Suppressor macrophage treated with lipopolysaccharide for 4 hours (primary cell): ENCODE results near the gene OR10H1.
"Not testable (repeated sequence)": the region's sequence is repeated elsewhere in the genome, so short reads cannot be mapped to it uniquely, and the experiment has no call there.

Experiments used
- DNase-seq: peaks from one replicate; pipeline ENCODE4 v3.0.0-alpha.2; 2020

OR10H1 gene

DNA sequence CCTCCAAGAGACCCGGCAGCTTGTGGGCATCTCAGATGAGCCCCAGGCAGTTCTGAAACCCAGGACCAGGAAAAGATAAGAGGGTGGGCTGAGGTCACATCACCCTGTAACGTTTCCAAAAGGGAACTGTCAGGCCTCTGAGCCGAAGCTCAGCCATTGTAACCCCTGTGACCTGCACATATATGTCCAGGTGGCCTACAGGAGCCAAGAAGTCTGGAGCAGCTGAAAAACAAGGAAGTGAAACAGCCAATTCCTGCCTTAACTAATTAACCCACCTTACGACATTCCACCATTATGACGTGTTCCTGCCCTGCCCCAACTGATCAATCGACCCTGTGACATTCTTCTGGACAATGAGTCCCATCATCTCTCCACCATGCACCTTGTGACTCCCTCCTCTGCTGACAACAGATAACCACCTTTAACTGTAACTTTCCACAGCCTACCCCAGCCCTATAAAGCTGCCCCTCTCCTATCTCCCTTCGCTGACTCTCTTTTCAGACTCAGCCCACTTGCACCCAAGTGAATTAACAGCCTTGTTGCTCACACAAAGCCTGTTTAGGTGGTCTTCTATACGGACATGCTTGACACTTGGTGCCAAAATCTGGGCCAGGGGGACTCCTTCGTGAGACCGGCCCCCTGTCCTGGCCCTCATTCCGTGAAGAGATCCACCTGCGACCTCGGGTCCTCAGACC, 13.3 kb upstream of the OR10H1 start:
- DNase-seq: not testable (repeated sequence)

- DNase-seq: no peak
Observed at GRCh38 chr19:15828121-15828610, 12.7 kb upstream of the OR10H1 start.

- no peak for DNase-seq
Observed at GRCh38 chr19:15825753-15826152, 10.3 kb upstream of the OR10H1 start.

- no peak for DNase-seq
Observed at GRCh38 chr19:15820646-15821045, 5.2 kb upstream of the OR10H1 start.

GRCh38 chr19:15813916-15814315, 1.5 kb downstream of the OR10H1 start:
- DNase-seq: no peak

- no peak for DNase-seq
Observed at GRCh38 chr19:15812060-15812722, 3.3 kb downstream of the OR10H1 start.

DNA sequence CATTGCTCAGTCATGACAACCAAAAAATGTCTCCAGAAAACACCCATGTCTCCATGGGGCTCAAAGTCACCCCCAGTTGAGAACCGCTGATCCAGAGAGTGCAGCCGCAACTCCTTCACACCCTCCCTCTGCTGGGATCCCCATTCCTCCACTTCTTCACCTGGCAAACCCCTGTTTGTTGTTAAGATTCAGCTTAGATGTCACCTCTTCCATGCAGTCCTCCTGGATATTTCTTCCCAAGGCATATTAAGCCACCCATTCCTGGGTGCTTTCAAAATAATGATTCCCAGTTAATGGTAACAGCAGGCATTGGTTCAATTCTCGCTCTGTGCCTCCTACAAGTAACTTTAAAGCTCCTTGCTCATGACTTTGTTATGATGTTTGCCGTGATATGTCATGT, 4.0 kb downstream of the OR10H1 start:
- DNase-seq: no peak

DNA sequence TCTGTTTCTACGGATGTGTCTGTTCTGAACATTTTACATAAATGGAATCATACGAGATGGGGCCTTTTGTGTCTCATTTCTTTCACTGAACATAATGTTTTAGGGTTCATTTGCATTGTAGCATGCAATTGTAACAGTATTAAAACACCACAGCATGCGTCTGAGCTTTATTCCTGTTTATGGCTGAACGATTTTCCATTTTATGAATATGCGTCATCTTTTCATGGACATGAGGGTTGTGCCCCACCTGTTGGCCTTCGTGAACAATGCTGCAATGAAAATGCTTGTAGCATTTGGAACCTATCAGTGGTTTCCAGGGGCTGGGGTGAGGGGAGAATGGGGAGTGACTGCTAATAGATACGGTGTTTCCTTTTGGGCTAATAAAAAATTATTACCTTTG, 5.1 kb downstream of the OR10H1 start:
- no peak for DNase-seq

GRCh38 chr19:15794279-15794678, 21.2 kb downstream of the OR10H1 start:
- not testable (repeated sequence) for DNase-seq

DNA sequence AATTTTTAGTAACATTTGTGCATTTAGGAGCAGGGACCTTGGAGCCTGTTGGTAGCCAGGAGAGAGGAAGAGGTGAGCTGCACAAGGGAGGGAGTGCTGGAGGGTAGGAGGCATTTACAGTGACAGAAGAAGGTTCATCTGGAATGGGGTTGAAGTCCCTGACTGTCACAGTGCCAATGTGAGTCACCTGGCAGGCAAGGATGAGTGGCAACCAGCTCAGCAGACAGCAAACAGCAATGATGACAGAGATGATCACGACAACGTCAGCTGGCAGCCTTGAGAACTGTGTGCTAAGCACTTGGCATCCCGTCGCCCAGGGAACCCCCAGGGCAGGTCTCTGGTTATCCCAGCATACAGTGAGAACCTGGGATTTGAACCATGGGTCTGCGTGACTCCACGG, 25.4 kb downstream of the OR10H1 start:
- no peak for DNase-seq

GRCh38 chr19:15788594-15789270, 26.7 kb downstream of the OR10H1 start:
- no peak for DNase-seq

DNA sequence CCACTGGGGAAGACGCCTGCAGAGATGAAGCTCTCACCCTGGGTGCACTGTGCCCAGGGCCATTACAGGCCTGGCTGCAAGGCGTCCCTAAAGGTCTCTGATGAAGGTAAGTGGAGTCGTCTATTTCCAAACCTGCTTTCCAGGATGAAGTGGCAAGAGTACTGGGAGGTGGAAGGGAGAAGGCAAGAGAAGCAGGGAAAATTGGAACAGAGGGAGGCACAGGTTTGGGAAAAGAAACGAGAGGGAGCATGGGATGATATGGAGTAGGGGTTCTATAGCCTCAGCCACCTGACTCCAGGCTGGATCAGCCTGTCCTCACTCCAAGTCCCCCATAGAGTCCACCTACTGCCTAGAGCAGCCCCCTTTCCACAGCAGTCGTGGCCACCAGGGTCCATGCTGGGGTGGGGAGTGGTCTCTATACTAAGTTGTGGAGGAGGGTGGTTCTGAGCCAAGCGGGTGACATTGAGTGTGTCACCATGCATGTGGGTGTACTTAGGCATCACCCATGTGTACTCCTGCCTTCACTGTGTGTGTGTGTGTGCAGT, 27.8 kb downstream of the OR10H1 start, which contains the start of gene OR10H5:
TSS of gene OR10H5 (plus strand) at position 51 of the 545 bp plus-strand sequence. CDS start 6,388 bp downstream, outside the sequence.
- no peak for DNase-seq

DNA sequence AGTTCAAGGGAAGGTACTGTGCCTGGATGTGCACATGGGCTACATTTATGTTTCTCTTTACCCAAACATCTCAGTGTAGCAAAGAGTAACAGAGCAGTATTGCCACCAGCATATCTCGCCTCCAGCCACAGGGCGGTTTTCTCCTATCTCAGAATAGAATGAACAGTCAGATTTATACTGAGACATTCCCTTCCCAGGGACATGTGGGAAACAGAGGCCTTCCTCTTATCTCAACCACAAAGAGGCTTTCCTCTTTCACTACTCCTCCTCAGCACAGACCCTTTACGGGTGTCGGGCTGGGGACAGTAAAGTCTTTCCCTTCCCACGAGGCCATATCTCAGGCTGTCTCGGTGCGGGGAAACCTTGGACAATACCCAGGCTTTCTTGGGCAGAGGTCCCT, 32.6 kb downstream of the OR10H1 start:
- not testable (repeated sequence) for DNase-seq

DNA sequence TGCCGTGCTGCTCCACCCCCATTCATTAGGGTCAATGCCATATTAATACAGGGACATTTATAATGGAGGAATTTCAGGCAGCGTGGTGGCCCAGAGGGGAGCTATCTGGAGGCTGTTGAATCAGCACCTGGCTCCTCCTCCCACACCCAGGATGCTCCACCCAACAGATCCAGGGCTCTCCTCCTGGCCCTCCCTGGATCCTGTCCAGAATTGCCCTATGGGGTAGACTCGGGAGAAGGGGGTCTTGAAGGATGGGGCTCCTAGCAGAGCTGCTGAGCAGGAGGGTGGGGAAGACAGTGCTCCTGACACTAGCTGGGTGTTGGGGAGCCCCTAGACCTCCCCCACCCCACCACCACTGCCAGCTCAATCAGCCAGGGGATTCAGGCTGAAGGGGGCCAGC, 33.3 kb downstream of the OR10H1 start:
- DNase-seq: no peak

DNA sequence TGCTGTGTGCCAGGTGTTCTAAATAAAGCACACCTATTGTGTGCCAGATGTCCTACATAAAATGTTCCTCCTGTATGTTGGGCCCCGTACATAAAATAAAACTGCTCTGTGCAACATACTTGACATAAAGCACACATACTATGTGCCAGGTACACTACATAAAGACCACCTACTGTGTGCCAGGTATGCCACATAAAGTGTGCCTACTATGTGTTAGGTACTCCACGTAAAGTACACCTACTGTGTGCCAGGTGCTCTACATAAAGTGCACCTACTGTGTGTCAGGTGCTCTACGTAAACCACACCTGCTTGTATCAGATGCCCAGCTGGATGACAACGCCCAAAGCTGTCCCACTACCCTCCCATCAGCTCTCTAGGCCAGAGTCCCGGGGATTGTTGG, 33.8 kb downstream of the OR10H1 start:
- DNase-seq: no peak

DNA sequence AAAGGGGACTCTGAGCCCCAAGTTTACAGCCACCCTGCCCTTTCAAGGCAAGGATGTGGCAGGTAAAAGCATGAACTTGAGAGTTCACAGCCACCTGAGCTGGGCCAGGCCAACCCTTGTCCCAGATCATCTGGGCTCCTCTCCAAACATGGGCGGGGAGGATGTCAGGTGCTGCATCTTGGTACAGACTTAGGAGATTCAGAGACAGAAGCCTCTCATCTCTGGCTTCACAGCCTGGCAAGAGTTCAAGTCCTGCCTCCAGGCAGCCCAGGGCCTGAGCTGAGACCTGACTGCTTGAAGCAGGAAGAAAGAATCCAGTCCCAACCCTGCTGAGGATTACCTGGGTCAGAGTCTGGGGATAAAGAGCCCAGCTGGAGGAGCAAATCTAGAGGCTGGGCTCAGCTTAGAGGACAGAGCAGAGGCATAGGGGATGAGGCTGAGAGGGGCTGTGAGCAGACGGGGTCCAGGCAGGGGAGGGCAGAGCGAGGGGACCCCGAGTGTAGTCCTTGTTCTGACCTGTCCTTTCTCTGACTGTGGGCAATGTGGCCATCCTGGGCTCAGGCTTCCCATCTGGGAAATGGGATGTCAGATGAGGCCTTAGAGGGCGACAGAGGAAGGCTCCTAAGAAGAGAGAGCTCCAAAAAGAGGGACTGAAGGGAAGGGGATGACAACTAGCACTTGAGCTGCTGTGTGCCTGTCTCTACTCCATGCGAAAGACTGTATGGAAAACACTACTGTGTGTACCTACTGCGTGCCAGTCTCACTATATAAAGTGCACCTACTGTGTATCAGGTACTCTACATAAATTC, 34.6 kb downstream of the OR10H1 start:
- no peak for DNase-seq

DNA sequence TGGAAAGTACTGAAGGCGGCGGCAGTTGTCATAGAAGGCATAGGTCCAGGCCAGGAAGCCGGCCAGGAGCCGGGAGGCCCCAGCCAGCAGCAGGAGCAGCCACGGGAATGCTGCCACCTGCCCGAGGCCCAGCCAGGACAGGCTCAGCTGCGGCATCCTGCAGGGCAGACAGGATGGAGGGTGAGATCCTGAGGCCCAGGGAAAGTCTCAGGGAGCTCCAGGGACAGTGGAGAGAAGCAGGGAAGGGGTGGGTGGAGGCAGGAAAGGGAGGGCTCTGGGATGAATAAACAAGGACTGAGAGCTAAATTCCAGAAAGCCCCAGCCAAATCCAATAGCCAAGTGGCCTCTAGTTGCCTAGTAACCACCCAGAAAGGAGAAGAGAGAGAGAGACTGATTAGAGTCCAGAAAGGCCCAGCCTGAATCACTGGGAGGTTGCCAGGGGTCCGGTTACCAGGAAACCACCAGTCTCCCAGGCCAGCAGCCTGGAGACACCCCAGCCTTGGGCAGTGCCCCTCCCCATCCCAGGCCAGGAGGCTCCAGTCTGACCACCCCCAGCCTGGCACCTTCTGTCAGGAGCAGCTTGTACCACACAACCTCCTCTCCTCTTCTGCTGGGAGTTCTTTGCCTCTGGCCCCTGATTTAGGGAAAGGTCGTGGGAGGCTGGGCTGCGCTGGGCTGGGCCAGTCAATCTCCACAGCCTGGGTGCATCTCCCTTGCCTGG, 35.5 kb downstream of the OR10H1 start:
- DNase-seq: no peak

- no peak for DNase-seq
Observed at GRCh38 chr19:15776991-15777970, 38.2 kb downstream of the OR10H1 start.

DNA sequence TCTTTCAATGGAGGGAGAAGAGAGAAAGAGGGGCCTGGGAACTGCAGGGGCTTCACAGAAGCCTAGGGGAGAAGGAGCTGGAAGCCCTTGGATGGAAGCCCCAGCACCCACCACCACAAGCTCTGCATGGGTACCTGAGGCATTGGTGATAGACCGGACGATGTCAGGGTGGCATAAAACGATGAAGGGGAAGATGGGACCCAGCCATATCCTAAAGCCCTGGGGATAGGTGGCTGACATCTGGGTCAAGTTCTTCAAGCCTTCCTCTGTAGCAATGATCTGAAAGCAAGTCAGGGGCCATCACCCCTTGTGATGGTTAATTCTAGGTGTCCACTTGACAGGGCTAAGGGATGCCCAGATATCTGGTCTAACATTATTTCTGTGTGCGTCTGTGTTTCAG, 39.2 kb downstream of the OR10H1 start:
- DNase-seq: no peak

DNA sequence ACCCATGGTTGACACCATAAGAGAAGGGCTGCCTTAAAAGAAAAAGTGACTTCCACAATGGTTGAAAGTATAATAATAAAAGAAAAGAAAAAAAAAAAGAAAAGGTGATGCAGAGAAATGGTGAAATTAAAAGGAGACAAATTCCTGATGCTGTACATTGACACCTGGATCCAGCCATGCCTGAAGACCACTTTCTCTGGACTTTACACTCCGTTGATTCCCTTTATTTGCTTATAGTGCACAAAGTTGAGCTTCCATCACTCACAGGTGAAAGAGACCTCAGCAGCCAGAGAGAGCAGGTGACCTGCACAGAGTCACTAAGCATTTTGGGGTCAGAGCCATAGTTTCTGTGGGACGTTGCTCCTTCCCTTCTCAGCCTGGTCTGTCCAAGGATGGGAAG, 40.2 kb downstream of the OR10H1 start:
- no peak for DNase-seq

DNA sequence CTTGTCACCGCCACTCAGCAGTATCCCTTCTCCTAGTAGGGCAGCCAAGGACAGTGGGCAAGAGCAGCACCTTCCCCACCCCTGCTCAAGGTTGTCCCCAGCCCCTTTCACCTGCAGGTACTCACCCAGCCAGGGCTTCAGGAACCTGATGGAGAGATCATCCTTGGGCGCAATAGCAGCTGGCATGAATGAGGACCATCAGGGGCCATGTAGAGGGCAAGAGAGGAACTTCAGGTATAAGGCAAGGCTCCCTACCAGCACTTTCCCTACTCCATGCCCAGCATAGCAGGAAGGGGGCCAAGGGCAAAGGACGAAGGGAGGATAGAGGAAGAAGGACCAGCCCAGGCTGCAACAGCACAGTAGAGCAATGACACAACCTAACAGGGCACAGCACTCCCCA, 41.3 kb downstream of the OR10H1 start:
- DNase-seq: not testable (repeated sequence)
